HCT116 (cell line): ENCODE measurements around the gene RANBP1. TPM values are rescaled to one million over a fixed set of nuclear protein-coding genes. Genes with fewer than 3 reads are reported as not detected.

ENCODE experiments used
- ATAC-seq: fragments of 200-7000 bp; cut with Tn5 transposase; 2 replicates; pipeline ENCODE4 v1.9.1; 2020; ENCODE audit warnings: mild to moderate bottlenecking, moderate library complexity
- BruUV-seq: library from RNA; stranded (reverse); fragments of 400-500 nt; replicated peaks from 2 replicates; lab custom pipeline; 2021; lab: Mats Ljungman, UMichigan
- CTCF ChIA-PET: fragments of 300-600 bp; sonication (Branson Sonifier 250); formaldehyde crosslinking; loops from one replicate; lab custom pipeline; 2021; ENCODE audit warnings: antibody characterized with exemption; lab: Charles Lee
- POLR2A ChIA-PET: fragments of 300-600, 350-600 bp; sonication (Branson Sonifier 250); formaldehyde crosslinking; loops from one replicate; lab custom pipeline; 2021; ENCODE audit warnings: antibody characterized with exemption; lab: Charles Lee
- RAD21 ChIA-PET, 2 experiments: fragments of 300-600 bp; sonication (Branson Sonifier 250); formaldehyde crosslinking; loops; one replicate each; lab custom pipeline; 2023; ENCODE audit warnings: low total read pairs in 2 of 2; ENCODE audit not compliant: uncharacterized antibody in 2 of 2, unreplicated experiment in 2 of 2, low non-redundant PET in 1 of 2; lab: Charles Lee
- DNase-seq: peaks from one replicate; pipeline ENCODE4 v3.0.0-alpha.2; 2010; ENCODE audit warnings: low read depth, low spot score
- H2AFZ ChIP-seq: fragments of 200-600 bp; shearing (Covaris generic), sonication (generic); 2 replicates; pipeline ENCODE4 v1.6.1; 2017; ENCODE audit warnings: low read depth, mixed run types, mixed read lengths, antibody characterized with exemption, low read length; ENCODE audit not compliant: poor library complexity, severe bottlenecking
- H3K27ac ChIP-seq: 2 replicates; pipeline ENCODE4 v1.5.1; 2012; ENCODE audit warnings: low read depth, low read length
- H3K27me3 ChIP-seq: fragments of 200-600 bp; sonication (generic); 2 replicates; pipeline ENCODE4 v1.6.1; 2016; ENCODE audit warnings: mixed run types, low read length, mixed read lengths; ENCODE audit not compliant: insufficient read depth
- H3K36me3 ChIP-seq, 2 experiments: fragments of 200-500 bp in 1 of 2; fragments of 200-600 bp in 1 of 2; sonication (Bioruptor generic) in 1 of 2; sonication (generic) in 1 of 2; 2 replicates each; pipeline versions ENCODE4 v1.5.1 to v1.6.1; 2014 to 2016; ENCODE audit warnings: low read length in 2 of 2, inconsistent platforms in 1 of 2, mixed read lengths in 1 of 2, mixed run types in 1 of 2; ENCODE audit not compliant: insufficient read depth in 2 of 2, control insufficient read depth in 1 of 2
- H3K4me1 ChIP-seq, 2 experiments: fragments of 200-600 bp in 1 of 2; sonication (generic) in 1 of 2; 2 replicates each; pipeline versions ENCODE4 v1.5.1 to v1.6.1; 2012 to 2017; ENCODE audit warnings: low read length in 2 of 2, inconsistent platforms in 1 of 2, mild to moderate bottlenecking in 1 of 2, mixed read lengths in 1 of 2, mixed run types in 1 of 2, moderate library complexity in 1 of 2; ENCODE audit not compliant: insufficient read depth in 2 of 2, control insufficient read depth in 1 of 2
- H3K4me2 ChIP-seq: fragments of 200-600 bp; sonication (generic); 2 replicates; pipeline ENCODE4 v1.6.1; 2017; ENCODE audit warnings: mixed run types, low read length, mixed read lengths
- H3K4me3 ChIP-seq, 2 experiments: fragments of 200-600 bp in 1 of 2; sonication (generic) in 1 of 2; replicated peaks in 1 of 2; 2 replicates each; pipeline ENCODE4 v1.5.1; 2011 to 2016; ENCODE audit warnings: low read length in 2 of 2, control low read depth in 1 of 2, low read depth in 1 of 2, mild to moderate bottlenecking in 1 of 2, mixed read lengths in 1 of 2, mixed run types in 1 of 2
- H3K79me2 ChIP-seq: fragments of 200-600 bp; sonication (generic); 2 replicates; pipeline ENCODE4 v1.6.1; 2017; ENCODE audit warnings: mild to moderate bottlenecking, mixed run types, low read length, moderate library complexity, mixed read lengths; ENCODE audit not compliant: insufficient read depth
- H3K9ac ChIP-seq: fragments of 200-600 bp; sonication (generic); 2 replicates; pipeline ENCODE4 v1.6.1; 2016; ENCODE audit warnings: low read length, mixed read lengths
- H3K9me2 ChIP-seq: fragments of 200-600 bp; sonication (generic), shearing (Covaris generic); 2 replicates; pipeline ENCODE4 v1.6.1; 2017; ENCODE audit warnings: mixed run types, mild to moderate bottlenecking, moderate library complexity; ENCODE audit not compliant: insufficient read depth
- H3K9me3 ChIP-seq, 2 experiments: fragments of 200-500 bp in 1 of 2; fragments of 200-600 bp in 1 of 2; sonication (Bioruptor generic) in 1 of 2; sonication (generic) in 1 of 2; 2 replicates each; pipeline ENCODE4 v1.6.1; 2014 to 2017; ENCODE audit warnings: low read length in 2 of 2, mixed read lengths in 2 of 2, inconsistent platforms in 1 of 2, low read depth in 1 of 2, mild to moderate bottlenecking in 1 of 2, mixed run types in 1 of 2, moderate library complexity in 1 of 2; ENCODE audit not compliant: control insufficient read depth in 1 of 2, insufficient read depth in 1 of 2
- H4K20me1 ChIP-seq: fragments of 200-600 bp; sonication (generic), shearing (Covaris generic); 2 replicates; pipeline ENCODE4 v1.6.1; 2017; ENCODE audit warnings: mixed run types, mild to moderate bottlenecking, moderate library complexity; ENCODE audit not compliant: insufficient read depth
- ATF3 ChIP-seq: IDR thresholded peaks from 2 replicates; pipeline ENCODE4 v1.6.1; 2012
- CBX3 ChIP-seq: IDR thresholded peaks from 2 replicates; pipeline ENCODE4 v1.6.1; 2012; ENCODE audit warnings: low read depth
- ELF1 ChIP-seq: IDR thresholded peaks from 2 replicates; pipeline ENCODE4 v1.6.1; 2012; ENCODE audit warnings: low read depth, borderline replicate concordance
- EZH2 ChIP-seq: fragments of 200-600 bp; sonication (generic); IDR thresholded peaks from 2 replicates; pipeline ENCODE4 v1.6.1; 2017; ENCODE audit warnings: antibody characterized with exemption, mixed run types
- EZH2phosphoT487 ChIP-seq: fragments of 200-600 bp; IDR thresholded peaks from 2 replicates; pipeline ENCODE4 v1.6.1; 2018; ENCODE audit warnings: antibody characterized with exemption, borderline replicate concordance
- FOSL1 ChIP-seq: IDR thresholded peaks from 2 replicates; pipeline ENCODE4 v1.6.1; 2012; ENCODE audit warnings: low read depth
- JUND ChIP-seq: IDR thresholded peaks from 2 replicates; pipeline ENCODE4 v1.6.1; 2012
- MAX ChIP-seq: IDR thresholded peaks from 2 replicates; pipeline ENCODE4 v1.6.1; 2012
- POLR2A ChIP-seq: IDR thresholded peaks from 2 replicates; pipeline ENCODE4 v1.7.0; 2011; ENCODE audit warnings: borderline replicate concordance; ENCODE audit not compliant: insufficient read depth, insufficient read length; ENCODE audit errors: extremely low read depth
- POLR2AphosphoS5 ChIP-seq: IDR thresholded peaks from 2 replicates; pipeline ENCODE4 v1.6.1; 2011; ENCODE audit warnings: mild to moderate bottlenecking, low read depth, low read length, moderate library complexity
- RAD21 ChIP-seq: IDR thresholded peaks from 2 replicates; pipeline ENCODE4 v1.6.1; 2012; ENCODE audit warnings: low read depth, mild to moderate bottlenecking
- SIN3A ChIP-seq: IDR thresholded peaks from 2 replicates; pipeline ENCODE4 v1.6.1; 2012; ENCODE audit warnings: low read depth
- SP1 ChIP-seq: IDR thresholded peaks from 2 replicates; pipeline ENCODE4 v1.6.1; 2012; ENCODE audit warnings: low read depth
- SRF ChIP-seq: IDR thresholded peaks from 2 replicates; pipeline ENCODE4 v1.6.1; 2012; ENCODE audit warnings: low read depth
- YY1 ChIP-seq: IDR thresholded peaks from 2 replicates; pipeline ENCODE4 v1.6.1; 2011; ENCODE audit warnings: low read length, low read depth, moderate library complexity, mild to moderate bottlenecking; ENCODE audit not compliant: insufficient replicate concordance; ENCODE audit errors: extremely low read depth
- ZFX ChIP-seq: fragments of 450-650 bp; IDR thresholded peaks from 2 replicates; pipeline ENCODE4 v1.6.1; 2017
- ZNF274 ChIP-seq: fragments of 200-500 bp; sonication (Bioruptor generic); IDR thresholded peaks from 2 replicates; pipeline ENCODE4 v1.6.1; 2014; ENCODE audit warnings: mild to moderate bottlenecking, low read depth, low read length, inconsistent platforms
- intact Hi-C: fragments of 100-400 bp; cut with micrococcal nuclease; formaldehyde crosslinking; loops from 2 replicates; pipeline ENCODE4 v1.10.0; 2022
- total RNA-seq: library from RNA; stranded (reverse); gene quantifications from one replicate; pipeline ENCODE4 v1.2.1, GENCODE V29; 2021; ENCODE audit not compliant: unreplicated experiment

Gene RANBP1
- total RNA-seq, 1 experiment from 2014 or later, result 351 TPM

GRCh38 chr22:20138417-20138738 lies 22.5 kb downstream of the RANBP1 start:
- peaks cover 9 to 20% of the 10 kb centered on the region in 2 experiments; a peak in 3 of 4 replicates for H3K4me1 ChIP-seq
- H3K9me2 ChIP-seq, result no peaks in the 10 kb centered on the region
- H3K36me3 ChIP-seq, result peaks cover 5 to 12% of the 10 kb centered on the region in 2 experiments; a peak in 2 of 4 replicates
- no peaks in the 10 kb centered on the region for H3K9me3 ChIP-seq
- ChIA-PET POLR2A (no interaction called here), CTCF (no interaction called here), RAD21 (no interaction called here)
- DNase-seq (no peak), ATAC-seq (0 out of 2 replicates have a peak, but pooled peaks have one; percentile 39)
- no peaks in the 10 kb centered on the region for H4K20me1 ChIP-seq
- BruUV-seq, result no TSS peak
- peaks cover 65% of the 10 kb centered on the region for H3K79me2 ChIP-seq
- intact Hi-C loops, result no loop called here
- no peak overlapping the region; the same call in 1 of the 2 replicates for H3K27ac ChIP-seq
- no peak overlapping the region for H2AFZ ChIP-seq
- no peak overlapping the region for H3K9ac ChIP-seq
- no peaks in the 10 kb centered on the region for H3K27me3 ChIP-seq
- H3K4me2 ChIP-seq, result no peak overlapping the region
- no peak for TF ChIP-seq CBX3
- no peak for TF ChIP-seq SIN3A
- no peak for TF ChIP-seq YY1
- TF ChIP-seq EZH2phosphoT487, result no peak
- TF ChIP-seq SP1, result no peak
- TF ChIP-seq POLR2A, result no peak
- no peak overlapping the region for H3K4me3 ChIP-seq

GRCh38 chr22:20138868-20139267 lies 23.0 kb downstream of the RANBP1 start:
- Histone ChIP-seq H3K27ac (no peak overlapping the region), H3K27me3 (no peaks in the 10 kb centered on the region), H3K79me2 (peaks cover 60% of the 10 kb centered on the region), H3K4me1 (peaks cover 6 to 16% of the 10 kb centered on the region in 2 experiments; a peak in 3 of 4 replicates), H2AFZ (no peak overlapping the region), H3K36me3 (peaks cover 5 to 12% of the 10 kb centered on the region in 2 experiments; a peak in 2 of 4 replicates), H3K9me2 (no peaks in the 10 kb centered on the region), H3K9me3 (no peaks in the 10 kb centered on the region), H3K9ac (no peak overlapping the region), H4K20me1 (no peaks in the 10 kb centered on the region), H3K4me3 (no peak overlapping the region), H3K4me2 (no peak overlapping the region)
- POLR2A ChIA-PET, result no interaction called here
- no TSS peak for BruUV-seq
- DNase-seq, result no peak
- intact Hi-C loops, result no loop called here
- RAD21 ChIA-PET, result no interaction called here
- ATAC-seq, result no peak
- TF ChIP-seq SRF (no peak), MAX (no peak), POLR2AphosphoS5 (no peak), FOSL1 (no peak), RAD21 (no peak), JUND (no peak), ZFX (no peak), ZNF274 (no peak), POLR2A (no peak), ATF3 (no peak), ELF1 (no peak), EZH2phosphoT487 (no peak), EZH2 (no peak), YY1 (no peak)
- CTCF ChIA-PET, result no interaction called here
